NCI-H82 treated with DMSO at 0.1 percent for 48 hours (cell line): ENCODE data around the gene ADD3.
"Not testable (repeated sequence)": the region's sequence is repeated elsewhere in the genome, so short reads cannot be mapped to it uniquely, and the experiment has no call there.

Experiments
- DNase-seq: peaks from one replicate; lab custom pipeline; 2025; ENCODE audit not compliant: unreplicated experiment; lab: John Stamatoyannopoulos, UW

ADD3 gene

GRCh38 chr10:110101464-110102144 lies 93.8 kb downstream of the ADD3 start:
- no peak for DNase-seq

DNA sequence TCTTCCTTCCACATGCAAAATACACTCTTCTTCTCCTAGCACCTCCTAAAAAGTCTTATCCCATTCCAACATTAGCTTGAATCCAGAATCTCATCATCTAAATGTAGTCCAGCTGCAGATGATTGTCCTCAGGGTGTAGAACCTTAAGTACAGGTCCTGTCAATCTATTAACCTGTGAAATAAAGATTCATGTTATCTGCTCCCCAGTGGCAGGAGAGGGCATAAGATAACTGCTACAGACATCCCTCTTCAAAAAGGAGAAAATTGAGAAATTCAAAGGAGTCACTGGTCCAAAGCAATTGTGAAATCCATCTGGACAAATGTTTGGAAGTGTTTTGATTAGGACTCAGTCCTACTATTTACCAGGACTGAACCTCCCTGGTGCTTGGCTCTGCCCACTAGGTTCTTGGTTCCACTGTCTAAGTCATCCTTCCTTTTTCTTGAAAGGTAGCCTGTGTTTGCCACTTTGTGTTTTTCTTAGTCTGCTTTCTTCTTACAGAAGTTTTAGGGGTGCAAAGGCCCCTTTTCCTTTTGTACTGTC lies 96.2 kb downstream of the ADD3 start:
- DNase-seq = no peak

DNA sequence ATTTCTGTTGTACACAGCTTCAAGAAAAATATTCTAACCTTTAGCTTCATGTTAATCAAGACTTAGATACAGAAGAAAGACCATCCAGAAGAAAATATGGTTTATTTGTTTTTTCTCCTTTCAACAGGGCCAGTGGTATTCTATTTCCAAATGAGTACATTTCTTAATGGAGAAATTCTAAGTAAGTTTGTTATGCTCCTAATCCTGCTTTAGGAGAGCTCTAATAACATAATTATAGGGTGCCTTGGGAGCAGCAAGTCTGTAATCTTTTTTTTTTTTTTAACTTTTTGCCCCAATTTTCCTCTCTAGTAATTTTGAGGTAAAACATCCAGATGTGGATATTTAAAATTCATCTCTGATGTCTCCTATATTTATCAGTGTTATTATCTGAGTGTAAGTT lies 98.1 kb downstream of the ADD3 start:
- peak; percentile 4 for DNase-seq

DNA sequence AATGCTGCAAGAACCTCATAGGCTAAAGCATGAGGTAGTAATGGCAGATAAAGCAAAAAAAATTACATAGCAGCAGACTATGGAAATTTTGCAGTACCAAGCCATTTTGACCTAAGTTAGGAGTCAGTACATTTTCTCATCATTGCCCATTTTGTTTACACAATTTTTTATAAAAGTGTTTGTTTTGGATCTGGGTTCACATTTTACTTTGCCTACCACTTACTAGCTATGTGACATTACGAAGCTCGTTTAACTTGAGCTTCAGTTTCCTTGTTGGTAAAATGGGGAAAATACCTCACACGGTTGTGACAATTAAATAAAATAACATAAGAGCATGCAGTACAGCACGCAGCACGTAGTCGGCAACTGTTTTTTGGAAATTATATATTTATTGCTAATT lies 99.6 kb downstream of the ADD3 start:
- no peak for DNase-seq

DNA sequence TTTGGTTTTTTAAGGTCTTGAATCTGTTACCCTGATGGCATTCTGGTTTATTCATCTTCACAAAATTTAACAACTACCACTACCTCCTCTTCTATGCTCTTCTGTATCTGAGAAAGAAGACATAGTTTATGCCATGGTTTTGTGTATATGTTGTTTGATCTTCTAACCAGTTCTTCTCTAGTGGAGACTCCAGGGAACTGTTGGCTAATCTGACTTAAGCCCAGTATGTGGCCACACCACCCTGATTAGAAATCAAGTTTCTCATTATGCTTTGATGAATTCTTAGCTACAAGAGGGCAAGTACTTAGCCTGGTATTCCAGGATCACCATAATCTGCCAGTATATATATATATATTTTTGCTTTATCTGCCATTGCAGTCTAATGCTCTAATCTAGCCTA lies 100.1 kb downstream of the ADD3 start:
- peak; percentile 3 for DNase-seq

DNA sequence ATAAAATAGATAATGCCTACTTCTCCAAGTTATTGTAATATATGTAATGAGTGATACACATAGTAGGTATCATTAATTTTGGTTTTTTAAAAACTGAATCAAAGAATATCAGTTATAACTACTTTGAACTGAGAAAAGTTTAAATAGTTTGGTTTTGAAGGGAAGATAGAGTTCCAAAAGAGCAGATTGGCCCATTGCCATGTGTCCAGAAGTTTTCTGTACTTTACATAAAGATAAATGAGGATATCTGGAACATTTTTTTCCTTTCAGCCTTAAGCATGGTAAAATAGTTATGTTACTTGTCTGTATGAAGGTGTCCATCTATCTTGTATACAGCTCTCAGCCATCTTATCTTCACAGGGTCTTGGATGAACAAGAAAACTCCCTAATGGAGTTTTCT lies 101.7 kb downstream of the ADD3 start:
- DNase-seq = no peak

DNA sequence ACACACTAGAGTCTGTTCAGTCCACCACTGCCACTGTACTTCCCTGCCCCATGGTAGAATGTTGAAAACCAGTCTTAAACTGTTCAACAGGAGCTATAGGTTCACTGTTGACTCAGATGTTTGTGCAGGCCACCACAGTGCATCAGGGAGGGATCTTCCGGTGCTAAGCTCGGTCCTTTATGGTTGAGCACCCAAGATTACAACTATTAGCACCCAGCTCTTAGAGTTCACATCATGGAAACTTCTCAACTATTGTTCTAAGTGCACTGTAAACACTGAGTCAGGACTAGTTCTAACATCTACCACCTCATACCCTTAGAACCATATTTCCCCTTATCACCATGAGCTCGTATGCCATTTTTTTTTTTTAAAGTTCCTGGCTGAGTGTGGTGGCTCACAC lies 102.6 kb downstream of the ADD3 start:
- no peak for DNase-seq

- no peak for DNase-seq
Measured at GRCh38 chr10:110113670-110114337, 106.0 kb downstream of the ADD3 start.

- not testable (repeated sequence) for DNase-seq
Measured at GRCh38 chr10:110114668-110115067, 106.9 kb downstream of the ADD3 start.

DNA sequence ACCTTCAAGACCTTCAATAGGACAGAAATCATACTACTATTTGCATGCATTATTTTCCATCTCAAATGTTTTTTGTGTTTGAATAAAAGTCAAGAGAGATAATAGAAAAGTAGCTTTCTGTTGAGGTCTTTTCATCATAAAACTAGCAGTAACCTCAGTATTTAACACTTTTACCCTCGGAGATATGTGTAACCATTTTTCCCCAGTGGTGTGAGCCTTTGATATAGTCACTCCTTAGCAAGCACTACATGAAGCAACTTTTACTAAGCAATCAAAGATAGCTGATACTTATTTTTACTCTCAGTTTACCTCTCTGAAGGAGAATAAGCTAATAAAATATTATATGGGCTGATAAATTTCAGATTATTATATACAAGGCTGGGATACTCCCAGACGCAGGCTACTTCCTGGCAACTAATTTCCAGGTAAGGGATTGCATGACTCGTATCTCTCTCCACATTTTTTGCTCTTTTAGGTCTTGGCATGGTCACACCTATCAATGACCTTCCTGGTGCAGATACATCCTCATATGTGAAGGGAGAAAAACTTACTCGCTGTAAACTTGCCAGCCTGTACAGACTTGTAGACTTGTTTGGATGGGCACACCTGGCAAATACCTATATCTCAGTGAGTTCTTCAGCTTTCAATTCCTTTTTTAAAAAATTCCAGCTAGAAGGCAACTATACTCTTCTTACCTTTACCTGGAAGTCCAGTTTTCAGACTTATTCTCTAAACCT lies 108.2 kb downstream of the ADD3 start:
- no peak for DNase-seq

DNA sequence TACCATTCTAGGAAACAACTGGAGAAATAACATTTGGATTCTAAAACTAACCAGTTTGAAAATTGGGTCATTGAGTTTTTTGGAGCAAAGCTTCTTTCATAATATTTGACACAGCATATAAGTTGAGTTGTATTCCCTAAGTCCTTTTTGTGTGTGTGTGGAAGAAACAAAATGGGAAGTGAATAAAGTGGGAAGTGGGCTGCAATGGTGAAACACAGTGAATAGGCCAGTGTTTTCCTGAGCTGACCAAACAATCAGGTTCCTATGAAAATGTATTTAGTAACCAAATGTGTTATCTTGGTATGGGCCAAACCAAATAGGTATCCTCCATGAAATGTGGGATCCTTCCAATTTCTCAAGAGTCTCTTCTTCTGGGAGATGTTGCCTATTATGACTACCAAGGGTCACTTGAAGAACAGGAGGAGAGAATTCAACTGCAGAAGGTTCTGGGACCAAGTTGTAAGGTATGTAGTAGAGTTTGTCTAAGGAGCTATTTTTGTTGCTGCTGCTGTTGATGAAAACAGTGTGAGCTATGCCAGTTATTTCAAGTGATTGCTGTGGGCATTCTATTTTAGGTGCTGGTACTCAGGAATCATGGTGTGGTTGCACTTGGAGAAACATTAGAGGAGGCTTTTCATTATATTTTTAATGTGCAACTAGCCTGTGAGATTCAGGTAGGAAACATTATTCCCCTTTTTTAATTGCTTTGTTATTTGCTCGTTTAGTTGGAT lies 111.3 kb downstream of the ADD3 start:
- DNase-seq = no peak

DNA sequence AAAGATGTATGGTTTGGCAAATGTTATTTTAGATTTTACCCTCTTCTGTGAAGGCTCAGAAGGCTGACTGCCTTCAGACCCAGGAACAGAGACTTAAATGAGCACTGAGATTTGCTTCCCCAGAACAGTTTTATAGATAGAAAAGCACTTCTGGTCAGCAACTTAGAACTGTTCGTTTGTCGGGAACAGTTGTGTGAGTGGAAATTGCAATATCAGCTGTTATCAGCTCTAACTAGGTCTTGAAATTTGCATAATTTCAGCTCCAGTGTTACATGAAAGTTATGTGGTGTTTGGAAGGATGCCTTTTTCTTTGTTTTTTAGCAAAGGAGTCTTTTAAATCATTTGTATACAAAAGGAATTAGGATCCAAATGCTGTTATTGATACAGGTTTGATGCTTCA lies 115.8 kb downstream of the ADD3 start:
- no peak for DNase-seq

DNA sequence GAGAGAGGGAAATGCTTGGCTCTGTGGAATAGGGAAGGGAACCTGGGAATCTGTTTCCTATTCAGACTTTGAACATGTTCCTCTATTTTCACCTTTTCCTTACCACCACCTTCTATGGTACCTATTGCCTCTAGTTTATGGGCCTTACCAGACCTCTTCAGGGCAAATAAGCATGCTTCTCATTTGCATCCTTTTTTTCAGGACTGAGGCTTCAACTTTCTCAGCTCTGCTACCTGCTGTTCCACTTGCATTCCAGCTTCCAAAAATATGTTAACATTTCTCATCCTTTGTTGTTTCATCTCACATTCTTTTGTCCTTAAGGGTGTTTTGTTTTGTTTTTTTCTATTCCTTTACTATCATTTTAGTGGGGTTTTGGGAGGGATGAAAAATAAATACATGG lies 121.7 kb downstream of the ADD3 start:
- no peak for DNase-seq

DNA sequence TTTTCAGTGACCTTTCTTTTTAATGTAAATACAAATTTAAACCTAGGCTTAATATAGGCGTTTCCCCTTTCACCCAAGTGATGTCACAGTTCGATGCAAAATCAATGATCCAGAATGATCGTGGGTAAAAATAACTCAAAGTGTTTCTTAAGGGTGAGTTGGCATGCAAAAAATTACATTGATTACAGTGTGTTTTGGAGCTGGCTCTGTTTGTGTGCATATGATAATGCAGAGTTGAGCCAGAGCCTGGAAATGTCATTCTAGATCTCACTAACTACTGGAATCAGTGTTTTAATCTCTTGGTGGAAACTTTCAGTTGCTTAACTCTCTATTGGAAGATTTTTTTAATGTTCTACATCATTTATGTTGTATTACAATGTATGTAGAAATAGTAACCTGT lies 127.1 kb downstream of the ADD3 start:
- DNase-seq = no peak

- DNase-seq = not testable (repeated sequence)
Measured at GRCh38 chr10:110135836-110136235, 128.1 kb downstream of the ADD3 start.

DNA sequence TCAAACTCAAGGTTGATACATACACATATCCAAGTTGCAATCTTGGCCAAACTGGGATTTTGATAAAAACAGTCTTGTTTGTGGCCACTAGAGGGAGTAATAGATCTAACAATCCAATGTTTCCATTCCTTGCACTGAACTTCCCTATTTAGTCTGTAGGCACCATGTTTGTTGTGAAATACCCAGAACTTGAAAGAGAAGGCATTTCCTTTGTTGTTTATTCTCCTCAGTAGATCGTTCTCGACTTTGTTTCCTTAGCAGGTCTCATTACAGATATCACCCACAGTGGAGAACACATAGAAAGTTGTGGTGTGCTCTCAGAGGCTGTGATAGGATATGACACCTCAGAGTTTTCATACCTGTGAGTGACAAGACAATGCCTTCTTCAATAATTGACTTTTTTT lies 129.4 kb downstream of the ADD3 start:
- DNase-seq = peak; percentile 46

GRCh38 chr10:110138197-110138812 lies 130.5 kb downstream of the ADD3 start:
- peak; percentile 37 for DNase-seq

- no peak for DNase-seq
Measured at GRCh38 chr10:110141185-110141584, 133.4 kb downstream of the ADD3 start.

DNA sequence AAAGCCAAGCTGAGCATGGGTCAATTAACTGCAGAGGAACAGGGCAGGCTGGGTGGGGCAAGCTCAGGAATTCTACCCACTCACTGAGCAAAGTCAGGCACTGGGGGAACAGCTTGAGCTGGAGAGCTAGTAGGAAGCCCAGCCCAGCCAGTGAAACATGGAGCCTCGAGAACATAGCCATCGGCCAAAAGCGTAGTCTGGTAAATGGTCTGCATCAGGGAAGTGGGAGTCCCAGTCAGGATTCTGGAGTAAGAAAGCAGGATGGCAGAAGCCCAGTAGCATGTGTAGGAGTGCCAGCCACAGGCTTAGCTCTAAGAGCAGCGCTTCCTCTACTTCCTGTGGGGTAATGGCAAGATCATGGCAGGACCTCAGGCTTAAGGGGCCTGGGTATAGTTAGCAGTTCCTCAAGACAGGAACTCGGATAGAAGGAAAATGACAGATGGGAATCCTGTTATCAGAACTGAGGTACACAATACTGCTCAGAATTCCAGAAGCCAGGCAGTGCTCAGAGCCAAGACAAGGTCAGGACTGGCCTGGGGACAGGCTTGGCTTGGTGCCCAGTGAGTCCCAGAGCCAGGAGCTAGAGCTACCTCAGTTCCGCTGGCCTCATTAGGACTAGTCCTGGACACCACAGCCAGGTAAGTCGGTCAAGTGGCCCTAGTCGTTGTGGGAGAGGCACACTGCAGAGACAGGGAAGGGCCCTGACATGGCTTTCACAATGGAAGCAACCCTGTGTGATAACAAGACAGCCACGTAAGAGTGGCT lies 134.3 kb downstream of the ADD3 start:
- DNase-seq = no peak

GRCh38 chr10:110142965-110143364 lies 135.2 kb downstream of the ADD3 start:
- no peak for DNase-seq
